HepG2 (cell line): Measurements from ENCODE around the gene REPIN1. TPM values are rescaled to one million over a fixed set of nuclear protein-coding genes. Genes with fewer than 3 reads are reported as not detected.

Source experiments
- ASH2L ChIP-seq: fragments of 300-600, 200-600 bp; sonication (generic); IDR thresholded peaks from 2 replicates; pipeline ENCODE4 v1.7.0; 2017; ENCODE audit warnings: low read depth, mild to moderate bottlenecking, moderate library complexity, mixed read lengths, low read length; ENCODE audit not compliant: insufficient read length
- GATAD1 ChIP-seq: IDR thresholded peaks from 2 replicates; pipeline ENCODE4 v1.6.1; 2016; ENCODE audit warnings: missing genetic modification reagents, missing compliant biosample characterization
- HDAC1 ChIP-seq: sonication (generic); formaldehyde crosslinking; IDR thresholded peaks from 2 replicates; pipeline ENCODE4 v1.5.1; 2020; ENCODE audit warnings: mild to moderate bottlenecking, missing genetic modification reagents
- IKZF1 ChIP-seq: fragments of 450-650 bp; IDR thresholded peaks from 2 replicates; pipeline ENCODE4 v1.7.1; 2016
- IRF2 ChIP-seq: IDR thresholded peaks from 2 replicates; pipeline ENCODE4 v1.6.1; 2018; ENCODE audit warnings: missing genetic modification reagents, missing compliant biosample characterization
- MAF1 ChIP-seq: sonication (generic); formaldehyde crosslinking; IDR thresholded peaks from 2 replicates; pipeline ENCODE4 v1.5.0; 2020; ENCODE audit warnings: missing genetic modification reagents, borderline replicate concordance
- PLRG1 ChIP-seq: fragments of 450-650 bp; conservative IDR thresholded peaks from 2 replicates; pipeline ENCODE4 v1.6.1; 2016
- SPEN ChIP-seq: sonication (generic); formaldehyde crosslinking; IDR thresholded peaks from 2 replicates; pipeline ENCODE4 v1.5.1; 2020; ENCODE audit warnings: low read depth, mild to moderate bottlenecking, missing genetic modification reagents
- ZKSCAN8 ChIP-seq: IDR thresholded peaks from 2 replicates; pipeline ENCODE4 v1.6.1; 2016; ENCODE audit warnings: borderline replicate concordance, missing genetic modification reagents, missing compliant biosample characterization
- ZNF335 ChIP-seq: sonication (generic); formaldehyde crosslinking; IDR thresholded peaks from 2 replicates; pipeline ENCODE4 v1.4.0; 2020; ENCODE audit warnings: missing genetic modification reagents
- ZNF605 ChIP-seq: sonication (generic); formaldehyde crosslinking; IDR thresholded peaks from 2 replicates; pipeline ENCODE4 v1.8.0; 2022; ENCODE audit warnings: mild to moderate bottlenecking, missing genetic modification reagents
- ZNF724P ChIP-seq: sonication (generic); formaldehyde crosslinking; IDR thresholded peaks from 2 replicates; pipeline ENCODE4 v1.8.0; 2022; ENCODE audit warnings: missing genetic modification reagents, borderline replicate concordance
- ZNF777 ChIP-seq: sonication (generic); formaldehyde crosslinking; IDR thresholded peaks from 2 replicates; pipeline ENCODE4 v1.4.0; 2020; ENCODE audit warnings: missing genetic modification reagents
- ZNF792 ChIP-seq: IDR thresholded peaks from 2 replicates; pipeline ENCODE4 v1.6.1; 2016
- polyA plus RNA-seq, 8 experiments: library from polyadenylated mRNA; depleted of rRNA in 3 of 8; stranded (reverse) in 7 of 8; unstranded in 1 of 8; fragments of >200 nt; fragmentation: Illumina TruSeq in 4 of 8; extraction: Trizol in 4 of 8; gene quantifications; 2 replicates each; pipeline versions ENCODE4 v1.2.1 to v1.2.3, GENCODE V29; 2011 to 2016; ENCODE audit warnings: low read depth in 4 of 8, missing spikeins in 1 of 8, mixed read lengths in 1 of 8; ENCODE audit not compliant: insufficient read depth in 1 of 8
- total RNA-seq, 5 experiments: library from RNA; depleted of rRNA; stranded (reverse); fragments of >200 nt; fragmentation: Illumina TruSeq; extraction: Trizol; gene quantifications; 2 replicates each; pipeline ENCODE4 v1.2.3, GENCODE V29; 2016; ENCODE audit warnings: low read depth in 1 of 5
- TF ChIP-seq, protein P1 (sequence below), 2 experiments: sonication (generic) in 1 of 2; formaldehyde crosslinking in 1 of 2; IDR thresholded peaks; 2 replicates each; pipeline versions ENCODE4 v1.4.0 to v1.6.1; 2016 to 2020; ENCODE audit warnings: borderline replicate concordance in 1 of 2, low read depth in 1 of 2, mild to moderate bottlenecking in 1 of 2, missing genetic modification reagents in 1 of 2
- TF ChIP-seq, protein P2 (sequence below), 2 experiments: sonication (generic) in 1 of 2; formaldehyde crosslinking in 1 of 2; IDR thresholded peaks; 2 replicates each; pipeline versions ENCODE4 v1.4.0 to v1.6.1; 2018 to 2020; ENCODE audit warnings: missing genetic modification reagents in 2 of 2, borderline replicate concordance in 1 of 2, low read depth in 1 of 2, mild to moderate bottlenecking in 1 of 2, missing biosample characterization in 1 of 2
- TF ChIP-seq, protein P3 (sequence below): sonication (generic); formaldehyde crosslinking; IDR thresholded peaks from 2 replicates; pipeline ENCODE4 v1.5.1; 2020; ENCODE audit warnings: mild to moderate bottlenecking, missing genetic modification reagents, borderline replicate concordance

The REPIN1 gene
- total and polyA plus RNA-seq, 2 of the 13 experiments (the other 11 are each of a cell fraction or from before 2014, with no cell fraction given), result 69.9 to 108 TPM

DNA sequence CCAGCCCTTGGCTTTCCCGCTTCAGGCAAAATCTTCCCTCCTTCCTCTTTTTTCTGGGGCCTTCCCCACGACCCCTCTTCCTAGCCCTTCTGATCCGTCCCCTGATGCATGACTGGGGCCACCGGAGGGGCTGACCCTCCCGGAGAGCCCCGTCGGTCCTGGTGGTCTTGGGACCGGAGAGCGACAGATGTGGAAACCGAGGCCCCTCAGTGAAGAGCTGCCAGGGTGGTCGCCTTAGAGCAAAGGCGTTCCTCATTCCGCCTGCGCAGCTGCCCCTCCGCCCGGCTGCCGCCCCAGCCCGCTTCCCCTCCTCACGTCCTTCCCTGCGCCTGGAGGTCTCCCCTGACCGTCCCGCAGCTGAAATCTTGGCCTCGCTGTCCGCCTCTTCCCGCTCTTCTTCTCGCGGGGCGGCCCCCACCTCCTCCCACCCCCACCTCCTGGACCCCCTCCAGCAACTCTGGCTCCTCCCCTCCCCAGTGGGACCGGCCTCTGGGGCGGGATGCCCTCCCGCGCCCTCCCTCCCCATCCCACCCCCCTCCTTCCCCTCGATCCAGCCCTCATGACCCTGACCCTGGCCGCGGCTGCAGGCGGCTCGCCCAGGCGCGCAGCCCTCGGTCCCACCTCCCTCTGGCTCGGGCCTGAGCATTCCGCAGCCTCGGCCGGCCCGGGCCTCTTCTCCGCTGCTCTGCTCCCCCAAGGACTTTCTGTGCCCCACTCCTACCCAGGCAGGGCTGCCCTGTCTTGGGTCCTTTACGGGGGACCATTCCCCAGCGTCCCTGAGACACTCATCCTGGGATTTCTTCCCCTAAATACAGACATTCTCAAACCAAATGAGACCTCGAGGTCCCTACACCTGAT is 27.1 kb upstream of the REPIN1 start, which contains the start of gene RARRES2 (continued):
- TF ChIP-seq, protein P1, sequence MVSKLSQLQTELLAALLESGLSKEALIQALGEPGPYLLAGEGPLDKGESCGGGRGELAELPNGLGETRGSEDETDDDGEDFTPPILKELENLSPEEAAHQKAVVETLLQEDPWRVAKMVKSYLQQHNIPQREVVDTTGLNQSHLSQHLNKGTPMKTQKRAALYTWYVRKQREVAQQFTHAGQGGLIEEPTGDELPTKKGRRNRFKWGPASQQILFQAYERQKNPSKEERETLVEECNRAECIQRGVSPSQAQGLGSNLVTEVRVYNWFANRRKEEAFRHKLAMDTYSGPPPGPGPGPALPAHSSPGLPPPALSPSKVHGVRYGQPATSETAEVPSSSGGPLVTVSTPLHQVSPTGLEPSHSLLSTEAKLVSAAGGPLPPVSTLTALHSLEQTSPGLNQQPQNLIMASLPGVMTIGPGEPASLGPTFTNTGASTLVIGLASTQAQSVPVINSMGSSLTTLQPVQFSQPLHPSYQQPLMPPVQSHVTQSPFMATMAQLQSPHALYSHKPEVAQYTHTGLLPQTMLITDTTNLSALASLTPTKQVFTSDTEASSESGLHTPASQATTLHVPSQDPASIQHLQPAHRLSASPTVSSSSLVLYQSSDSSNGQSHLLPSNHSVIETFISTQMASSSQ (IDR thresholded peaks at IDR 0.05; ENCODE audit: low read depth), result no peak
- TF ChIP-seq, protein P1 (CRISPR knock-in tag; IDR thresholded peaks at IDR 0.05; ENCODE audit: borderline replicate concordance), result peak; percentile 19; the same call in 1 of the 2 replicates
- TF ChIP-seq HDAC1 (CRISPR knock-in tag), result 0 out of 2 replicates have a peak, but pooled peaks have one; percentile 27
- no peak for TF ChIP-seq PLRG1
- TF ChIP-seq, protein P2, sequence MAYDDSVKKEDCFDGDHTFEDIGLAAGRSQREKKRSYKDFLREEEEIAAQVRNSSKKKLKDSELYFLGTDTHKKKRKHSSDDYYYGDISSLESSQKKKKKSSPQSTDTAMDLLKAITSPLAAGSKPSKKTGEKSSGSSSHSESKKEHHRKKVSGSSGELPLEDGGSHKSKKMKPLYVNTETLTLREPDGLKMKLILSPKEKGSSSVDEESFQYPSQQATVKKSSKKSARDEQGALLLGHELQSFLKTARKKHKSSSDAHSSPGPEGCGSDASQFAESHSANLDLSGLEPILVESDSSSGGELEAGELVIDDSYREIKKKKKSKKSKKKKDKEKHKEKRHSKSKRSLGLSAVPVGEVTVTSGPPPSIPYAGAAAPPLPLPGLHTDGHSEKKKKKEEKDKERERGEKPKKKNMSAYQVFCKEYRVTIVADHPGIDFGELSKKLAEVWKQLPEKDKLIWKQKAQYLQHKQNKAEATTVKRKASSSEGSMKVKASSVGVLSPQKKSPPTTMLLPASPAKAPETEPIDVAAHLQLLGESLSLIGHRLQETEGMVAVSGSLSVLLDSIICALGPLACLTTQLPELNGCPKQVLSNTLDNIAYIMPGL (CRISPR knock-in tag; IDR thresholded peaks at IDR 0.05; ENCODE audit: borderline replicate concordance in 1 of 2, low read depth in 1 of 2), result no peak; a peak in 1 of 4 replicates
- no peak for TF ChIP-seq ZKSCAN8 (CRISPR knock-in tag)
- TF ChIP-seq, protein P3, sequence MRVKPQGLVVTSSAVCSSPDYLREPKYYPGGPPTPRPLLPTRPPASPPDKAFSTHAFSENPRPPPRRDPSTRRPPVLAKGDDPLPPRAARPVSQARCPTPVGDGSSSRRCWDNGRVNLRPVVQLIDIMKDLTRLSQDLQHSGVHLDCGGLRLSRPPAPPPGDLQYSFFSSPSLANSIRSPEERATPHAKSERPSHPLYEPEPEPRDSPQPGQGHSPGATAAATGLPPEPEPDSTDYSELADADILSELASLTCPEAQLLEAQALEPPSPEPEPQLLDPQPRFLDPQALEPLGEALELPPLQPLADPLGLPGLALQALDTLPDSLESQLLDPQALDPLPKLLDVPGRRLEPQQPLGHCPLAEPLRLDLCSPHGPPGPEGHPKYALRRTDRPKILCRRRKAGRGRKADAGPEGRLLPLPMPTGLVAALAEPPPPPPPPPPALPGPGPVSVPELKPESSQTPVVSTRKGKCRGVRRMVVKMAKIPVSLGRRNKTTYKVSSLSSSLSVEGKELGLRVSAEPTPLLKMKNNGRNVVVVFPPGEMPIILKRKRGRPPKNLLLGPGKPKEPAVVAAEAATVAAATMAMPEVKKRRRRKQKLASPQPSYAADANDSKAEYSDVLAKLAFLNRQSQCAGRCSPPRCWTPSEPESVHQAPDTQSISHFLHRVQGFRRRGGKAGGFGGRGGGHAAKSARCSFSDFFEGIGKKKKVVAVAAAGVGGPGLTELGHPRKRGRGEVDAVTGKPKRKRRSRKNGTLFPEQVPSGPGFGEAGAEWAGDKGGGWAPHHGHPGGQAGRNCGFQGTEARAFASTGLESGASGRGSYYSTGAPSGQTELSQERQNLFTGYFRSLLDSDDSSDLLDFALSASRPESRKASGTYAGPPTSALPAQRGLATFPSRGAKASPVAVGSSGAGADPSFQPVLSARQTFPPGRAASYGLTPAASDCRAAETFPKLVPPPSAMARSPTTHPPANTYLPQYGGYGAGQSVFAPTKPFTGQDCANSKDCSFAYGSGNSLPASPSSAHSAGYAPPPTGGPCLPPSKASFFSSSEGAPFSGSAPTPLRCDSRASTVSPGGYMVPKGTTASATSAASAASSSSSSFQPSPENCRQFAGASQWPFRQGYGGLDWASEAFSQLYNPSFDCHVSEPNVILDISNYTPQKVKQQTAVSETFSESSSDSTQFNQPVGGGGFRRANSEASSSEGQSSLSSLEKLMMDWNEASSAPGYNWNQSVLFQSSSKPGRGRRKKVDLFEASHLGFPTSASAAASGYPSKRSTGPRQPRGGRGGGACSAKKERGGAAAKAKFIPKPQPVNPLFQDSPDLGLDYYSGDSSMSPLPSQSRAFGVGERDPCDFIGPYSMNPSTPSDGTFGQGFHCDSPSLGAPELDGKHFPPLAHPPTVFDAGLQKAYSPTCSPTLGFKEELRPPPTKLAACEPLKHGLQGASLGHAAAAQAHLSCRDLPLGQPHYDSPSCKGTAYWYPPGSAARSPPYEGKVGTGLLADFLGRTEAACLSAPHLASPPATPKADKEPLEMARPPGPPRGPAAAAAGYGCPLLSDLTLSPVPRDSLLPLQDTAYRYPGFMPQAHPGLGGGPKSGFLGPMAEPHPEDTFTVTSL, result no peak
- 0 out of 2 replicates have a peak, but pooled peaks have one; percentile 37 for TF ChIP-seq ZNF777 (CRISPR knock-in tag)
- no peak for TF ChIP-seq IRF2 (CRISPR knock-in tag)
- TF ChIP-seq SPEN (CRISPR knock-in tag), result 0 out of 2 replicates have a peak, but pooled peaks have one; percentile 35
- 0 out of 2 replicates have a peak, but pooled peaks have one; percentile 36 for TF ChIP-seq MAF1 (CRISPR knock-in tag)
- TF ChIP-seq ZNF724P (CRISPR knock-in tag), result no peak
- TF ChIP-seq ZNF792, result no peak
- TF ChIP-seq GATAD1 (CRISPR knock-in tag), result no peak
- peak; percentile 65; the same call in 1 of the 2 replicates for TF ChIP-seq ZNF605
- TF ChIP-seq IKZF1, result no peak
- TF ChIP-seq ZNF335 (CRISPR knock-in tag), result no peak
- TF ChIP-seq ASH2L, result peak; percentile 12
